Activated CD4-positive, alpha-beta T cell treated with anti-CD3 and anti-CD28 coated beads, Interleukin-2, amount 50 U/mL, for 1 hour (primary cell): Measurements from ENCODE around the gene URAD.
A peak's percentile ranks its signal among the peaks of the same experiment; 100 is the strongest.

Source experiments
- DNase-seq: peaks from one replicate; pipeline ENCODE4 v3.0.0-alpha.2; 2020

The URAD gene

GRCh38 chr13:27954406-27954851 lies 34.1 kb downstream of the URAD start:
- no peak for DNase-seq

- peak; percentile 54 for DNase-seq
These were observed 34.7 kb downstream of the URAD start for GRCh38 chr13:27953676-27954405.

GRCh38 chr13:27952876-27953675 lies 35.4 kb downstream of the URAD start:
- DNase-seq, result no peak

GRCh38 chr13:27942972-27943371 lies 45.5 kb downstream of the URAD start:
- DNase-seq, result no peak

- DNase-seq, result no peak
These were observed 54.7 kb downstream of the URAD start for GRCh38 chr13:27933580-27934328.

GRCh38 chr13:27933118-27933517 lies 55.4 kb downstream of the URAD start:
- no peak for DNase-seq

GRCh38 chr13:27929868-27930267 lies 58.6 kb downstream of the URAD start:
- DNase-seq, result no peak

GRCh38 chr13:27928805-27929753 lies 59.4 kb downstream of the URAD start:
- no peak for DNase-seq

- DNase-seq, result no peak
These were observed 60.1 kb downstream of the URAD start for GRCh38 chr13:27928353-27928804.
